GM19193 (cell line): ENCODE data around the gene NEU4.

Source experiments
- POLR2A ChIP-seq: IDR thresholded peaks from 4 replicates; pipeline ENCODE4 v1.6.1; 2011; ENCODE audit not compliant: insufficient read depth, insufficient read length; ENCODE audit errors: extremely low read depth

NEU4 gene

DNA sequence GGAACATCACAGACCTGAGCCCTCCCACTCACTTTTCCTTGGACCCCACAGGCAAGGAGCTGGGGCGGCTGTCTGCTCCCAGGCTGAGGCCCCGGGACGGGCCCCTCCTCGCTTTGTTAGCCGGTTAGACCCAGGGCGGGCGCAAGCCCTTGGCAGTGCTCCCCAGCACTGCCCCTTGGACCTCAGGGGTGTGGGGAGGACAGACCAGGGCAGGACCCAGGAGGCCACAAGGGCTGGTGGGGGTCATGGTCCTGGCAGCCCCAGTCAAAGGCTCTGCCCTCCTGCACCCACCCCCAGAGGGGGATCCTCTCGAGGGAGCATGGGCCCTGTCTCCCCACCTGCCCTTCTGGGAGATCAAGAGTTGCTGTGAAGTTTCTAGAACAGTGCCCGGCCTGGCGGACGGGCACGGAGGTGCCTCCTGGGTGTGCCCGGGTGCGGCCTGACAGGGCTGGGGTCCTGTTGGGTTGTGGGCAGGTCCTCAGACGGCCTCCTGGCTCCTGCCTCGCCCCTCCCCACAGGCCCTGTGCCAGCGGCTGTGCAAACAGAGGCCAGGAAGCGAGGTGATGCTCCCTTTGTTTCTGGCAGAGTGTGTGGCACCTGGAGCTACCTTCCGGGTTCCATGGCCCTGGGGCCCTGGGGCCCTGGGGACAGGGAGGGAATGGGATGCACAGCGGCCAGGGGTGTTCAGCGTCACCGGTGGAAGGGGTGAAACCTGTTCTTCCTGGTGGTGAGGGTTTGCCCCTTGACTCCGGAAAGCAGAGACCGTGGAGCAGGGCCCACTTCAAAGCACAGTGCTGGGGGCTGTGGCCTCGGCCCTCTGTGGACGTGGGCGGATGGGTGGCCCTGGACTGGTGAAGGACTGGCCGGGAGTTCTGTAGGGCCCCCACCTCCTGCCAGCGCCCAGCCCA, 35.2 kb upstream of the NEU4 start:
- TF ChIP-seq POLR2A, result no peak

DNA sequence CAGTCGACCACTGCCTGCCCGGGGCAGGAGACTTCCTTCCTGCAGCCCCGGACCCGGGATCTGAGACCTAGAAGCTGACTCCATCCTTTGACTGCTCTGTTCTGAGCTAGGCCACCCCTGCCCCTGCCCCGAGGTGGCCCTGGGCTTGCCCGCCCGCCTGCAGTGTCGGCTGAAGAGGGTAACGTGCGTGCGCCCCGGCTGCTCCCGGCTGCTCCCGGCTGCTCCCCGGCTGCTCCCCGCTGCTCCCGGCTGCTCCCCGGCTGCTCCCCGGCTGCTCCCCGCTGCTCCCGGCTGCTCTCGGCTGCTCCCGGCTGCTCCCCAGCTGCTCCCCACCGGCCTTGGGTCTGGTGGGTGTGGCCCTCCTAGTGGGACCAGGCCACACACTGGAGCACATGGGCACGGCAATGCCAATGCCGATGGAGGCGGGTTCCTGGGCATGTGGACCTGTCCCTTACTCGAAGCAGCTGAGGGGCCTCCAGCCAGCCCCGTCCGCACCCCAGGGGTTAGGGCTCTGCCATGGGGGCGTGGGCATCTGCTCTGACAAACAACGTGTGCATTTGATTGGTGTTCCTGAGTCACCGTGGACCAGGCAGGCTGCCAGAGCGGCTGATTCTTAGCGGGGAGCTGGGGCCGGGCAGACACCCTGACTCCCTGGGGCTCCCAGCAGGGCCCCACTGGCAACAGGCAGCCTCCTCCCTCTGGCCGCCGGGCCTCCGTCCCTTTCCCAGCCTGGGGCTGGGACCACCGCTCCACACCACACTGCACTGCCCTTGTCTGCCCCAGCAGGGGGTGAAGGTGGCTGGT, 34.4 kb upstream of the NEU4 start:
- TF ChIP-seq POLR2A, result no peak

DNA sequence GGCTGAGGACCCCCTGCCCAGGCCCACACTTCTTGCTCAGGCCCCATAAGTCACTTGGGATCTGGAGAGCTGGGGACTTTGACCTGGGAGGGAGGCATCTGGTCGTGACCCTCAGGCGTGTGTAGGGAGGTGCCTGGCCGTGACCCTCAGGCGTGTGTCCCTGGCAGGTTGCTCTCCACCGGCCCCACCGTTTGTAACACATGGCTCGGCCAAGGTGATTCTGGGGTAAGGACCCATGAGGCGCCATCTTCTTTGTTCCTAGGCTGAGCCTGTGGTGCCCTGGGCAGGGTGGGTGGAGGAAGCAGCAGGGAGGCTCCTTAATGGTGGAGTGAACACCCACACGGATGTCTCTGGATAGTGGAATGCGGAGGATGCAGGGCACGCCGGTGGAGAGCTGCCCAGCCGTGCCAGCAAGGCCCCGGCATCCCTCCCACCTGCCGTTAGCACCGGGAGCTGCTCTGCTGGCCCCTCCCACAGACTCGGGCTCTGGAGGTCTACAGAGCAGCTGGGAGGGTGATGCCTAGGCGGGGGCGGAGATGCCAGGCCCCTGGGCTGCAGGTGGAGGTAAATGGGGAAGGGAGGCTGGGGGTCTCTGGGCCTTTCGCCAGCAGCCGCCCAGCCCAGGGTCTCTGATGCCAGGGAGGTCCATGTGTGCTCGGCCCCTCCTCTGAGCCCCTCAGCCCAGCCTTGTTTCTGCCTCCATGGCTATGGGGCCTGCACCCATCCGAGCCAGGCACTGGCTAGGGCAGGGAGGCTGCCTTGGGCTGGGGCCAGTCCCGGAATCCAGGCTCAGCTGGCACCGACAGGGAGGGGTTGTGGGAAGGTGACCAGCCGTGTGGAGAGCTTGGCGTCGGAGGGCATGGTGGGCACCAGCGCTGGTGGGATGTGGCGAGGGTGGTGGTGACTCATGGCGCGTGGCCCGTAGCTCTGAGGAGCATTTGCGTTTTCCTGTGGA, 33.5 kb upstream of the NEU4 start:
- TF ChIP-seq POLR2A, result no peak

DNA sequence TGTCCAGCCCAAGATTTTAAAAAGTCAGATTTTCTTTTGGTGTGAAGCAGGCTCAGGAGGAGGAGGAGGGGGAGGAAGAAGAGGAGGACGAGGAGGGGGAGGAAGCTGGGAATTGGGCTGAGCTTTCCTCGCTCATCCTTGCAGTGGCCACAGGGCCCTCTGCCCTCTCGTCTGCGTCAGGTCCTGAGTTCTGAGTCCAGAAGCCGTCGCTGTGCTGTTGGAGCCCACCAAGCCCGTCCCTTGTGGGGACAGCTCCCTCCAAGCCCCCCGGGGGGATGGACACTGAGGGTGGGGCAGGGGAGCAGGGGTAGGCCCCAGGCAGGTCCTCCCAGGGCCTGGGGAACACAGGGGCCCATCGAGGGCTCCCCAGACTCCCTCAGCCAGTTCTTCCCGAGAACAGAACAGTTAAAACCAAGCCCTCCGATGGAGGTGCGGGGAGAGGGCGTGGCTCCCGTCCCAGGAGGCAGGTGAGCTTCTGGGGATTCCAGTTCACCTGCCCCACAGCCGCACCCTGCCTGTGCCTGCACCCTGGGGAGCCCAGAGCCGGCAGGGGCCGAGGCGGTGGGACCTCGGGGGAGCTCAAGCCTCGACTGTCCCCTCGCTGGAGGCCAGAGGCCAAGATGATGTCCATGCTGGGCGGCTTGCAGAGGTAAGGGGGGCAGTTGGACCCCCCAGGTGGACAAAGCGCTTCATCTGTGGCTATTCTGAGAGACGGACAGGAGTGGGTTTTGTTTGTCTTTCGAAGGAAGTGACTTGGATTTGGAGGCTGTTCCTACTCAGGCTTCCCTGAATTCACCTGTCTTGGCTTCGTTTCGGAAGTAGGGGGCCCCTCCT, 32.4 kb upstream of the NEU4 start, which contains the start of gene GAL3ST2:
Gene GAL3ST2, plus strand, starts transcription at position 487 of the 834 bp plus-strand sequence. Its CDS starts 134 bp downstream, at position 621.
- no peak for TF ChIP-seq POLR2A

DNA sequence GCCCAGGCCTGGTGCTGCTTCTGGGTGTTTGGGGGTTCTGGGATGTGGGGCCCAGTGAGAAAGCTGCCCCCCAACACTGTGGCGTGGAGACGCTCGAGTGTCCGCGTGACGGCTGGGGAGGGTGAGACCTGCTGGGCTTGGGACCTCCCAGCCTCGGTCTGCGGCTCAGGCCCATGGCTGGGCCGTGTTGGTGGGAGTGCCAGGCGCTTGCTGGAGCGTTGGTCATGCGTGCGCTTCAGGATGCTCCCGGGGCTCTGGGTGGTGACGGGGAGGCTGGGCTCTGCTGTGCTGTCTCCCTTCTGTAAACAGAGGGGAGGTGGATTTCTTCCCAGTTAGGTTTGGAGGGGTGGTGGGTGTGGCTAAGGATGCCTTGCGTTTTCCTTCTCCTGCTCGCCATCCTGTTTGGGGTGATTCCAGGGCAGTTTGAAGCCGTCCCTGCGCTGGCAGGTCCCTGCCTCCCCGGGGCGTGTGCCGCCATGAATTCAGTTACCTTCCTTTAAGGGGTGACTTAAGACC, 31.8 kb upstream of the NEU4 start:
- TF ChIP-seq POLR2A, result no peak

DNA sequence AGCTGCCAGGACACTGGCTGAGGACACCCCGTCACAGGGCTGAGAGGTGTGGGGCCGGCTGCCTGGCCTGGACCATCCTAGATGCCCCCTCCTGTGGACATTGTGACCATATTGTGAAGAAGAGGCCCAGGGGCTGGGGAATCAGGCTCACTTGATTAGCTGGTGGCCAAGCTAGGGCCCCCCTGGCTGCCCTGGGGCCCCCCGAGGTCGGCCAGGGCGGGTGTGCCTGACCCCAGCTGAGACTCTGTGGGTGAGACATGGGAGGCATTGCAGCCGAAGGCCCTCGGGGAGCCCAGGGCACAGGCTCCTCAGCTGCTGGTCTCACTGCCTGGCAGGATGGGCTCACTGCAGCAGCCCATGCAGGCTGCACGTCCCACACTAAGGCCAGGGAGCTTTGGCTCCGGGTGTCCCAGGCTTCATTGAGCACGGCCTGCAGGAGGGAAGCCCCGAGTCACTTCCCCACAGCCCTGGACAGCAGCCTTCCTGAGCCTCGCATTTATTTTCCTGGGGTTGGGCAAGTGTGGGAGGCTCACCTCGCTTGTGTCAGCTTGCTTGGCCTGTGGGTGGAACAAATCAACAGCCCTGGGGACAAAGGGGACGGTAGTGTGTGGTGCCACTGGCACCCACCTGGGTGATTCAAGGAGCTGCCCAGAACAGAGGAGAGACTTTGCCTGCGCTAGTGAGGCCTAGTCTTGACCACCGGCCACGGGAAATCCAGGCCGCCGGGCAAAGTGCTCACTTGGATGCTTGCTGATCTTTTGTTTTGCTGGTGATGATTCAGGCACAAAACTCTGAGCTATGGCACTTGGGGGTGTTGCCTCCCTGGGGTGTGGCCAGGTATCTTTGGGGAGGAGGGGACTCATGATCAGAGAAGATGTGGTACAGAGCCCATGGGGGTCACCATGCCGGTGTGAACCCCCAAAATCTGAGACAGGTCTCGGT, 31.0 kb upstream of the NEU4 start:
- no peak for TF ChIP-seq POLR2A

DNA sequence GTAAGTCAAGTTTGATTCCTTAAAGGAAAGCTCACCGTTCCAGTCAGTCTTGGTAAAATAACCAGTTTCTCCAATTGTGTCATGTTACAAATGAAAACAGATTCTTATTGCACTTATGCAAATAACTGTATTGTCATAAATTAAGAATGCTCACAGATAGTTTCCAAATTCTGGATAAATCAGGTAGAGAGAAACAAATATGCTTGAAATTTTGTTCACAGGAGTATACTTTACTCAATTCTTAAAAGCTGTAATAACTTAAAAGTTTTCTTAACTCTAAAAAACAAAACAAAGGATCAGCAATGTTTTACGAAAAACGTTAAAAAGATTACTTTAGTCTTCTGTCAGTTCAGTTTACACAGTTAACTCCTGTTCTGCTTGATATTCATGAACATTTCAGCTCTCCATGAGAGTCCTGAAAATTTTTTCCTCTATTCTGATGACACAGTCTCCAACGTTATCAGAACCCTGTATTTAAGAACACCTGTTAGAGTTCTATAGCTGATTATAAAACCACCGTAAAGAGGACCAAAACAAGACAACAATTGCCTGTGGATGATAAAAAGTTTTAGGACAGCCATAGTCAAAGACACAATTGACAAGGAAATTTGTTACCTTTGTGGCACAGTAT, 27.9 kb upstream of the NEU4 start:
- TF ChIP-seq POLR2A, result no peak

DNA sequence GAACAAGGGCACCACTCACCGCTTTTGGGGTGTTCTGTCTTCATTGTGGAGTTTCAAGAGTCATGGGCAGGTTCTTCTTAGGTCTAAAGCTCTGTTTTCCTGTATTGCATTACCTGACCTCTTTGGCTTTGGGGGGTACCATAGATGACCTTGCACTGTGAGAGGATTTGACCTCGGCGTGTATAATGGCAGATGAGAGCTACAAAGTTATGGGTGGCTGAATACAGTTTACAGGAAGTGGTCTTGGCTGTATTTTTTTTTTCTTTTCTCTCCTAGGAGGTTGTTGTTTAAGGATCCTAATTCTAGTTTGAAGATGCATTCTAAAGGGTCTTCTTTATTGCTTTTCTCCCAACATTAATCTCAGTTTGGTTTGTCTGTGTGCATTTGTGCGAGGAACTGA, 20.9 kb upstream of the NEU4 start:
- TF ChIP-seq POLR2A, result no peak

DNA sequence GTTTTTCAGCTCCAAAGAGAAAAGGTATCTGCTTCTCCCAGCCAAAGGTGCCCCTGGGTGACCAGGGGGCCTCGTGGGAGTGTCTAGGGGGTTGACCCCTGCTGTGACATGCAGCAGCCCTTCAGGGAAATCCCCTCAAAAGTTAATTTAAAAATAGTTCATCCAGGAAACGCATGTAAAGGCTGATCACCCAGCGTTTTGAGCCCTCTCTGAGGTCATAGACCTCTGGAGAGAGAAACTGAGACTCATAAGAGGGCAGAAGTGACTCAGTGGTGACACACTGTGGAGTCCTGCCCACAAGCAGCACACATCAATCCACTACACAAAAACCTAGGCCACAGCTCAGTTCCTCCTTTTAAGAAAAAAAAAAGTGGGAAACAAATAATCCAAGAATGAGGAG, 20.4 kb upstream of the NEU4 start:
- no peak for TF ChIP-seq POLR2A

DNA sequence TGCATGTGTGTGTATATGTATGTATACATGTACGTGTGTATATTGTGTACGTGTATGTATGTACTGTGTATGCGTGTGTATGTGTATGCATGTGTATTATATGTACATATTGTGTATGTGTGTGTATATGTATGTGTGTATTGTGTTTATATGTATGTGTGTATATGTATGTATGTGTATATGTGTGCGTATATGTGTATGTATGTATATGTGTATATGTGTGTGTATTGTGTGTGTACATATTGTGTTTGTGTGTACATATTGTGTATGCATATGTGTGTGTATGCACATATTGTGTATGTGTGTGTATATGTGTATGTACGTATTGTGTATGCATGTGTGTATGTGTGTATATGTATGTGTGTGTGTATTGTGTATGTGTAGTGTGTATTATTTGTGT, 15.6 kb upstream of the NEU4 start:
- TF ChIP-seq POLR2A, result no peak

DNA sequence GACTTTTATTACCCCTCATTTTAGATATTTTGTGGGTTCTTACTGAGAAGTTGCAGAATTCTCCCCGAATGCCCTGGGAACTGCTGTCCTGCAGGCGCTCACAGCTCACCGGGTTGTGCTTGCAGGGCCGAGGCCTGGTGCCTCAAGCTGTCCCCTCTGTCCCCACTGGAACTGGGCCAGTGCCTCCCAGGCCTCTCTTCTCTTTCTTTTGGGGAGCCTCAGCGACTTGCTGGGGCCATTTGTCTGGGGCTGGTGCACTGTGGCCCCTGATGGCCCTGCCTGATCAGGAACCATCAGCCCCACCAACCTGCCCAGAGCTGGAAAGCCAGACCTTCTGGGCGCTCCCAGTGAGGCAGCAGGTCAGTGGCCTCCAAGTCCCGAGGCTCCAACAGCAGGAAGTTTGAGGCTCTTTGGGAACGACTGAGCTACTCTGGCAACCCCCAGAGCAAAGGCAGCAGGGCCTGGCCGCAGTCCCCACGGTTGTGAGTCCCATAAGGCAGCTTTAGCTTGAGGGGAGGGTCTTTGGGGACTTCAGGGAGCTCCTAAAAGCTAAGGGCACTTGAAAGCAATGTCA, 14.7 kb upstream of the NEU4 start:
- TF ChIP-seq POLR2A, result no peak
